CD8-positive, alpha-beta memory T cell (primary cell): Measurements from ENCODE around the gene PHPT1. TPM values are rescaled to one million over a fixed set of nuclear protein-coding genes. Genes with fewer than 3 reads are reported as not detected.
A peak's percentile ranks its signal among the peaks of the same experiment; 100 is the strongest.
"Not testable (repeated sequence)": the region's sequence is repeated elsewhere in the genome, so short reads cannot be mapped to it uniquely, and the experiment has no call there.

Experiments used
- CTCF ChIA-PET: fragments of 350-600 bp; sonication (Branson Sonifier 250); formaldehyde crosslinking; loops from one replicate; lab custom pipeline; 2021; ENCODE audit warnings: antibody characterized with exemption; lab: Charles Lee
- POLR2A ChIA-PET: fragments of 350-600 bp; sonication (Branson Sonifier 250); formaldehyde crosslinking; loops from one replicate; lab custom pipeline; 2021; ENCODE audit warnings: antibody characterized with exemption; lab: Charles Lee
- DNase-seq, 5 donors: peaks; one replicate each; pipeline versions ENCODE4 v3.0.0 to v3.0.0-alpha.2; 2020 to 2022; ENCODE audit warnings: mixed read lengths in 1 of 5
- H3K27ac ChIP-seq: one replicate; pipeline ENCODE4 v1.7.0; 2013; ENCODE audit warnings: low read depth, mild to moderate bottlenecking, low read length, moderate library complexity
- H3K27me3 ChIP-seq: 2 replicates; pipeline ENCODE4 v1.7.0; 2013; ENCODE audit warnings: low read length, mild to moderate bottlenecking; ENCODE audit not compliant: insufficient read depth, poor library complexity, severe bottlenecking
- H3K36me3 ChIP-seq: 2 replicates; pipeline ENCODE4 v1.7.0; 2013; ENCODE audit warnings: mild to moderate bottlenecking, low read length, moderate library complexity; ENCODE audit not compliant: insufficient read depth
- H3K4me1 ChIP-seq: 2 replicates; pipeline ENCODE4 v1.7.0; 2013; ENCODE audit warnings: mild to moderate bottlenecking, low read length, moderate library complexity; ENCODE audit not compliant: insufficient read depth
- H3K4me3 ChIP-seq: 2 replicates; pipeline ENCODE4 v1.7.0; 2013; ENCODE audit warnings: mild to moderate bottlenecking, low read length
- H3K9me3 ChIP-seq: 2 replicates; pipeline ENCODE4 v1.7.0; 2013; ENCODE audit warnings: mild to moderate bottlenecking, low read length
- H3K27ac Mint-ChIP-seq, 8 donors: one replicate each; pipeline ENCODE4 v1.8.0; 2020 to 2021; ENCODE audit warnings: mixed read lengths in 8 of 8, mild to moderate bottlenecking in 6 of 8, inconsistent platforms in 3 of 8, moderate library complexity in 3 of 8
- H3K27me3 Mint-ChIP-seq, 2 donors: one replicate each; pipeline ENCODE4 v1.8.0; 2020 to 2021; ENCODE audit warnings: mixed read lengths in 2 of 2, mild to moderate bottlenecking in 1 of 2, moderate library complexity in 1 of 2
- H3K36me3 Mint-ChIP-seq, 3 donors: one replicate each; pipeline ENCODE4 v1.8.0; 2020 to 2021; ENCODE audit warnings: mixed read lengths in 3 of 3, inconsistent platforms in 1 of 3, mild to moderate bottlenecking in 1 of 3
- H3K4me1 Mint-ChIP-seq, 3 donors: one replicate each; pipeline ENCODE4 v1.8.0; 2020 to 2021; ENCODE audit warnings: mixed read lengths in 3 of 3, inconsistent platforms in 1 of 3, mild to moderate bottlenecking in 1 of 3
- H3K4me3 Mint-ChIP-seq, 7 donors: one replicate each; pipeline ENCODE4 v1.8.0; 2020 to 2021; ENCODE audit warnings: mixed read lengths in 7 of 7, mild to moderate bottlenecking in 6 of 7, moderate library complexity in 4 of 7, inconsistent platforms in 2 of 7
- H3K9me3 Mint-ChIP-seq, 5 donors: one replicate each; pipeline ENCODE4 v1.8.0; 2020 to 2022; ENCODE audit warnings: mixed read lengths in 5 of 5, mild to moderate bottlenecking in 3 of 5, moderate library complexity in 2 of 5, inconsistent platforms in 1 of 5
- polyA plus RNA-seq: library from polyadenylated mRNA; unstranded; fragments of 300-500 nt; fragmentation: Illumina TruSeq; gene quantifications from one replicate; pipeline ENCODE4 v1.2.3, GENCODE V29; 2021
- total RNA-seq, 2 experiments: library from RNA; stranded (reverse); gene quantifications; one replicate each; pipeline ENCODE4 v1.2.3, GENCODE V29; 2021

The PHPT1 gene
- total and polyA plus RNA-seq, 3 experiments from 2014 or later = 100.0 to 110 (median 108) TPM

GRCh38 chr9:136835932-136836904 is 13.0 kb upstream of the PHPT1 start:
- H3K9me3 ChIP-seq = no peaks in the 10 kb centered on the region
- Mint-ChIP-seq H3K9me3 (no peaks in the 10 kb centered on the region), H3K27ac (no peak overlapping the region), H3K36me3 (peaks cover 0 to 35% (median 3%) of the 10 kb centered on the region in 3 donors), H3K4me3 (no peak overlapping the region), H3K27me3 (no peaks in the 10 kb centered on the region), H3K4me1 (peaks cover 0 to 5% (median 4%) of the 10 kb centered on the region in 3 donors)
- no peaks in the 10 kb centered on the region for H3K4me1 ChIP-seq
- ChIA-PET CTCF (interaction anchor here (0.8 to 1.2 kb wide), 2 partner anchors 16 to 26 kb away, joined by 4 to 5 read pairs; no protein-coding TSS in a partner anchor), POLR2A (no interaction called here)
- no peak for DNase-seq
- H3K27me3 ChIP-seq = no peaks in the 10 kb centered on the region
- H3K27ac ChIP-seq = no peak overlapping the region
- no peak overlapping the region for H3K4me3 ChIP-seq
- H3K36me3 ChIP-seq = no peaks in the 10 kb centered on the region

- ChIA-PET CTCF (no interaction called here), POLR2A (no interaction called here)
- Histone ChIP-seq H3K4me3 (no peak overlapping the region), H3K27me3 (no peaks in the 10 kb centered on the region), H3K36me3 (no peaks in the 10 kb centered on the region), H3K27ac (no peak overlapping the region), H3K9me3 (no peaks in the 10 kb centered on the region), H3K4me1 (peaks cover 8% of the 10 kb centered on the region)
- H3K36me3 Mint-ChIP-seq = peaks cover 0 to 27% (median 3%) of the 10 kb centered on the region in 3 donors
- H3K9me3 Mint-ChIP-seq = no peaks in the 10 kb centered on the region
- no peak overlapping the region for H3K4me3 Mint-ChIP-seq
- no peak for DNase-seq
- peaks cover 4 to 8% (median 7%) of the 10 kb centered on the region in 3 donors for H3K4me1 Mint-ChIP-seq
- H3K27ac Mint-ChIP-seq = no peak overlapping the region
- H3K27me3 Mint-ChIP-seq = no peaks in the 10 kb centered on the region
These were observed 11.9 kb upstream of the PHPT1 start for GRCh38 chr9:136837146-136837855.

- H3K4me1 ChIP-seq, H3K9me3 ChIP-seq, H3K27ac Mint-ChIP-seq, H3K27ac ChIP-seq, CTCF ChIA-PET, H3K36me3 ChIP-seq, H3K9me3 Mint-ChIP-seq, H3K4me3 Mint-ChIP-seq, H3K27me3 ChIP-seq, H3K27me3 Mint-ChIP-seq, POLR2A ChIA-PET, H3K4me3 ChIP-seq, DNase-seq: not testable (repeated sequence)
- Mint-ChIP-seq H3K4me1 (peaks cover 4 to 10% (median 10%) of the 10 kb centered on the region in 3 donors), H3K36me3 (peaks cover 0 to 24% (median 3%) of the 10 kb centered on the region in 3 donors)
These were observed 11.3 kb upstream of the PHPT1 start for GRCh38 chr9:136837856-136838277.

GRCh38 chr9:136838314-136839228 is 10.6 kb upstream of the PHPT1 start:
- Histone ChIP-seq H3K27me3 (no peaks in the 10 kb centered on the region), H3K4me1 (peaks cover 14% of the 10 kb centered on the region), H3K9me3 (no peaks in the 10 kb centered on the region), H3K36me3 (no peaks in the 10 kb centered on the region), H3K4me3 (no peak overlapping the region), H3K27ac (no peak overlapping the region)
- Mint-ChIP-seq H3K4me1 (peaks cover 6 to 13% (median 13%) of the 10 kb centered on the region in 3 donors), H3K27me3 (peaks cover 2% of the 10 kb centered on the region in 2 donors), H3K9me3 (no peaks in the 10 kb centered on the region), H3K36me3 (peaks cover 0 to 24% (median 3%) of the 10 kb centered on the region in 3 donors), H3K4me3 (no peak overlapping the region), H3K27ac (no peak overlapping the region)
- ChIA-PET CTCF (interaction anchor here (1.4 kb wide), 1 partner anchor 27 kb away, joined by 3 read pairs; no protein-coding TSS in a partner anchor), POLR2A (no interaction called here)
- DNase-seq = no peak

GRCh38 chr9:136839229-136840139 is 9.7 kb upstream of the PHPT1 start:
- no peaks in the 10 kb centered on the region for H3K9me3 Mint-ChIP-seq
- Histone ChIP-seq H3K27me3 (no peaks in the 10 kb centered on the region), H3K4me1 (peaks cover 14% of the 10 kb centered on the region), H3K36me3 (no peaks in the 10 kb centered on the region), H3K27ac (no peak overlapping the region), H3K4me3 (no peak overlapping the region), H3K9me3 (no peaks in the 10 kb centered on the region)
- H3K27me3 Mint-ChIP-seq = peaks cover 3 to 6% of the 10 kb centered on the region in 2 donors
- ChIA-PET CTCF (interaction anchor here (1.0 to 1.4 kb wide), 3 partner anchors 28 to 195 kb away, joined by 3 read pairs; no protein-coding TSS in a partner anchor), POLR2A (no interaction called here)
- H3K27ac Mint-ChIP-seq = peak overlapping the region in 2 of 8 donors; percentile 27 to 48
- peaks cover 8 to 17% (median 12%) of the 10 kb centered on the region in 3 donors for H3K4me1 Mint-ChIP-seq
- peaks cover 0 to 18% (median 0%) of the 10 kb centered on the region in 3 donors for H3K36me3 Mint-ChIP-seq
- H3K4me3 Mint-ChIP-seq = peak overlapping the region in 3 of 7 donors; percentile 20 to 72 (median 59)
- DNase-seq = no peak

- Histone ChIP-seq H3K4me1 (peaks cover 14% of the 10 kb centered on the region), H3K36me3 (no peaks in the 10 kb centered on the region), H3K27me3 (no peaks in the 10 kb centered on the region), H3K27ac (no peak overlapping the region), H3K9me3 (no peaks in the 10 kb centered on the region), H3K4me3 (no peak overlapping the region)
- H3K27me3 Mint-ChIP-seq = peaks cover 3 to 9% of the 10 kb centered on the region in 2 donors
- CTCF ChIA-PET = interaction anchor here (1.0 to 1.2 kb wide), 3 partner anchors 48 to 194 kb away, joined by 3 read pairs; no protein-coding TSS in a partner anchor
- POLR2A ChIA-PET = no interaction called here
- H3K4me1 Mint-ChIP-seq = peaks cover 8 to 17% (median 12%) of the 10 kb centered on the region in 3 donors
- H3K9me3 Mint-ChIP-seq = no peaks in the 10 kb centered on the region
- peaks cover 0 to 18% (median 0%) of the 10 kb centered on the region in 3 donors for H3K36me3 Mint-ChIP-seq
- H3K4me3 Mint-ChIP-seq = peak overlapping the region in 4 of 7 donors; percentile 20 to 88 (median 66)
- H3K27ac Mint-ChIP-seq = peak overlapping the region in 2 of 8 donors; percentile 27 to 69
- DNase-seq = no peak
These were observed 8.9 kb upstream of the PHPT1 start for GRCh38 chr9:136840140-136840876.
